ENCODE results near the gene SEPHS2. TPM values are rescaled to one million over a fixed set of nuclear protein-coding genes. Genes with fewer than 3 reads are reported as not detected.

SEPHS2 gene
- total RNA-seq (2022; extraction: Qiagen RNA extraction; ENCODE audit: low read depth): 51.1 to 56.3 TPM (median 54.3 TPM) in 5 replicates

GRCh38 chr16:30445408-30446202 is at the start of gene SEPHS2:
Gene SEPHS2 (minus strand): TSS chr16:30445874. CDS start chr16:30445727, 147 bp downstream.

GRCh38 chr16:30472328-30472942 is 26.8 kb upstream of the SEPHS2 start, which contains the start of gene ITGAL:
Gene ITGAL (plus strand): TSS chr16:30472742. CDS start chr16:30472838, 96 bp downstream.

GRCh38 chr16:30429678-30430427 is 15.8 kb downstream of the SEPHS2 start, which contains the start of gene DCTPP1:
Gene DCTPP1 (minus strand): TSS chr16:30430030. CDS start chr16:30429980, 50 bp downstream.

GRCh38 chr16:30407102-30407803 is 38.4 kb downstream of the SEPHS2 start, which contains the start of gene ZNF771:
Gene ZNF771 (plus strand): TSS chr16:30407606. CDS start chr16:30408054, 448 bp downstream.

GRCh38 chr16:30395155-30395991 is 50.3 kb downstream of the SEPHS2 start, which contains the start of gene ZNF48:
Gene ZNF48 (plus strand): TSS chr16:30395420. CDS start chr16:30395795, 375 bp downstream.

Other genes with a start within 250 kb of the SEPHS2 start
- gene SULT1A3, start 246.6 kb downstream of the SEPHS2 start, total RNA-seq (2022; extraction: Qiagen RNA extraction; ENCODE audit: low read depth): 5.6 to 13.9 TPM (median 9.3 TPM) in 5 replicates
- 0.66 to 3.2 TPM (median 3.0 TPM) in 5 replicates for gene NPIPB13, start 197.4 kb downstream of the SEPHS2 start, total RNA-seq (2022; extraction: Qiagen RNA extraction; ENCODE audit: low read depth)
- 64.0 to 69.6 TPM (median 67.1 TPM) in 5 replicates for gene CD2BP2, start 90.6 kb downstream of the SEPHS2 start, total RNA-seq (2022; extraction: Qiagen RNA extraction; ENCODE audit: low read depth)
- 26.5 to 36.6 TPM (median 31.8 TPM) in 5 replicates for gene TBC1D10B, start 75.4 kb downstream of the SEPHS2 start, total RNA-seq (2022; extraction: Qiagen RNA extraction; ENCODE audit: low read depth)
- 0.46 to 0.63 TPM (median 0.54 TPM) in 3 of 5 replicates, not detected in the others for gene MYL11, start 71.1 kb downstream of the SEPHS2 start, total RNA-seq (2022; extraction: Qiagen RNA extraction; ENCODE audit: low read depth)
- gene SEPTIN1, start 63.3 kb downstream of the SEPHS2 start, total RNA-seq (2022; extraction: Qiagen RNA extraction; ENCODE audit: low read depth): 1.4 to 2.2 TPM (median 1.7 TPM) in 5 replicates
- 11.9 to 12.9 TPM (median 12.4 TPM) in 5 replicates for gene ZNF48, start 50.5 kb downstream of the SEPHS2 start, total RNA-seq (2022; extraction: Qiagen RNA extraction; ENCODE audit: low read depth)
- gene ZNF771, start 38.3 kb downstream of the SEPHS2 start, total RNA-seq (2022; extraction: Qiagen RNA extraction; ENCODE audit: low read depth): 3.7 to 6.2 TPM (median 5.4 TPM) in 5 replicates
- 115 to 143 TPM (median 137 TPM) in 5 replicates for gene DCTPP1, start 15.8 kb downstream of the SEPHS2 start, total RNA-seq (2022; extraction: Qiagen RNA extraction; ENCODE audit: low read depth)
- 0.12 to 0.28 TPM (median 0.21 TPM) in 4 of 5 replicates, not detected in the other for gene ITGAL, start 26.9 kb upstream of the SEPHS2 start, total RNA-seq (2022; extraction: Qiagen RNA extraction; ENCODE audit: low read depth)
- 38.0 to 49.6 TPM (median 44.5 TPM) in 5 replicates for gene ZNF768, start 80.7 kb upstream of the SEPHS2 start, total RNA-seq (2022; extraction: Qiagen RNA extraction; ENCODE audit: low read depth)
- gene ZNF747, start 89.0 kb upstream of the SEPHS2 start, total RNA-seq (2022; extraction: Qiagen RNA extraction; ENCODE audit: low read depth): 3.1 to 5.1 TPM (median 4.6 TPM) in 5 replicates
- 5.2 to 6.3 TPM (median 5.6 TPM) in 5 replicates for gene ZNF764, start 112.5 kb upstream of the SEPHS2 start, total RNA-seq (2022; extraction: Qiagen RNA extraction; ENCODE audit: low read depth)
- gene ZNF688, start 125.8 kb upstream of the SEPHS2 start, total RNA-seq (2022; extraction: Qiagen RNA extraction; ENCODE audit: low read depth): 5.5 to 10.0 TPM (median 7.8 TPM) in 5 replicates
- gene ZNF785, start 139.8 kb upstream of the SEPHS2 start, total RNA-seq (2022; extraction: Qiagen RNA extraction; ENCODE audit: low read depth): not detected in 5 replicates
- gene ZNF689, start 164.5 kb upstream of the SEPHS2 start, total RNA-seq (2022; extraction: Qiagen RNA extraction; ENCODE audit: low read depth): 7.5 to 9.6 TPM (median 8.7 TPM) in 5 replicates
- gene PRR14, start 205.1 kb upstream of the SEPHS2 start, total RNA-seq (2022; extraction: Qiagen RNA extraction; ENCODE audit: low read depth): 17.7 to 27.0 TPM (median 23.7 TPM) in 5 replicates
- 33.6 to 48.2 TPM (median 42.9 TPM) in 5 replicates for gene FBRS, start 212.6 kb upstream of the SEPHS2 start, total RNA-seq (2022; extraction: Qiagen RNA extraction; ENCODE audit: low read depth)